HEK293 (cell line): ENCODE measurements around the gene YEATS4.

ENCODE experiments used
- CTCF ChIA-PET: fragments of 350-600 bp; formaldehyde crosslinking; extraction: SDS; loops from one replicate; lab custom pipeline; 2021; ENCODE audit warnings: antibody characterized with exemption; lab: Yijun Ruan, JAX
- POLR2A ChIA-PET: fragments of 300-600 bp; formaldehyde crosslinking; extraction: SDS; loops from one replicate; lab custom pipeline; 2020; ENCODE audit warnings: antibody characterized with exemption, inconsistent platforms; lab: Yijun Ruan, JAX
- H3K27ac ChIP-seq: fragments of 200-500 bp; sonication (Bioruptor generic); 2 replicates; pipeline ENCODE4 v1.5.1; 2014; ENCODE audit warnings: low read depth, low read length, control low read depth, inconsistent platforms; ENCODE audit errors: extremely low read depth
- H3K36me3 ChIP-seq, 2 experiments: fragments of 200-500 bp in 1 of 2; sonication (Bioruptor generic) in 1 of 2; 1 replicate in 1 of 2; 2 replicates in 1 of 2; pipeline ENCODE4 v1.5.1; 2014 to 2017; ENCODE audit warnings: inconsistent platforms in 2 of 2, low read length in 2 of 2; ENCODE audit not compliant: control insufficient read depth in 2 of 2, insufficient read depth in 1 of 2
- H3K4me1 ChIP-seq: fragments of 200-500 bp; sonication (Bioruptor generic); 2 replicates; pipeline ENCODE4 v1.5.1; 2014; ENCODE audit warnings: mild to moderate bottlenecking, low read length, inconsistent platforms; ENCODE audit not compliant: control insufficient read depth, insufficient read depth
- H3K4me3 ChIP-seq: 2 replicates; pipeline ENCODE4 v1.5.1; 2011; ENCODE audit warnings: low read depth, mild to moderate bottlenecking, control low read depth, low read length, moderate library complexity
- H3K9me3 ChIP-seq: fragments of 200-500 bp; sonication (Bioruptor generic); 2 replicates; pipeline ENCODE4 v1.5.1; 2014; ENCODE audit warnings: low read depth, low read length, inconsistent platforms; ENCODE audit not compliant: control insufficient read depth, insufficient read depth
- ATF2 ChIP-seq: fragments of 450-650 bp; formaldehyde crosslinking; IDR thresholded peaks from 2 replicates; pipeline ENCODE4 v1.5.1; 2016; ENCODE audit warnings: missing biosample characterization, missing genetic modification characterization, low read depth
- BCL11A ChIP-seq: fragments of 450-650 bp; formaldehyde crosslinking; IDR thresholded peaks from 2 replicates; pipeline ENCODE4 v1.5.1; 2016; ENCODE audit warnings: low read depth, missing biosample characterization, missing genetic modification characterization
- HOXD13 ChIP-seq: sonication (generic); formaldehyde crosslinking; IDR thresholded peaks from 2 replicates; pipeline ENCODE4 v1.8.0; 2022; ENCODE audit warnings: missing genetic modification reagents, borderline replicate concordance
- PRDM1 ChIP-seq: fragments of 450-650 bp; formaldehyde crosslinking; IDR thresholded peaks from 2 replicates; pipeline ENCODE4; 2016; ENCODE audit warnings: missing biosample characterization, missing genetic modification characterization
- PRDM2 ChIP-seq: fragments of 450-650 bp; formaldehyde crosslinking; IDR thresholded peaks from 2 replicates; pipeline ENCODE4 v1.5.1; 2016; ENCODE audit warnings: missing biosample characterization, missing genetic modification characterization, borderline replicate concordance
- ZBTB1 ChIP-seq: fragments of 450-650 bp; formaldehyde crosslinking; IDR thresholded peaks from 2 replicates; pipeline ENCODE4 v1.5.1; 2016; ENCODE audit warnings: missing biosample characterization, missing genetic modification characterization
- ZBTB6 ChIP-seq: fragments of 450-650 bp; formaldehyde crosslinking; IDR thresholded peaks from 2 replicates; pipeline ENCODE4 v1.5.1; 2017; ENCODE audit warnings: missing biosample characterization, missing genetic modification characterization
- ZFHX2 ChIP-seq: fragments of 450-650 bp; formaldehyde crosslinking; conservative IDR thresholded peaks from 2 replicates; pipeline ENCODE4 v1.5.1; 2016; ENCODE audit warnings: missing biosample characterization, missing genetic modification characterization
- ZNF175 ChIP-seq: fragments of 450-650 bp; formaldehyde crosslinking; IDR thresholded peaks from 2 replicates; pipeline ENCODE4 v1.5.1; 2016; ENCODE audit warnings: missing biosample characterization, missing genetic modification characterization
- ZNF214 ChIP-seq: fragments of 450-650 bp; formaldehyde crosslinking; IDR thresholded peaks from 2 replicates; pipeline ENCODE4 v1.5.1; 2017; ENCODE audit warnings: missing biosample characterization, mild to moderate bottlenecking, missing genetic modification characterization, borderline replicate concordance
- ZNF239 ChIP-seq: fragments of 450-650 bp; formaldehyde crosslinking; IDR thresholded peaks from 2 replicates; pipeline ENCODE4 v1.5.1; 2016; ENCODE audit warnings: missing biosample characterization, missing genetic modification characterization
- ZNF341 ChIP-seq: fragments of 450-650 bp; formaldehyde crosslinking; IDR thresholded peaks from 2 replicates; pipeline ENCODE4; 2016; ENCODE audit warnings: low read depth, missing biosample characterization, missing genetic modification characterization
- ZNF350 ChIP-seq: fragments of 450-650 bp; formaldehyde crosslinking; IDR thresholded peaks from 2 replicates; pipeline ENCODE4 v1.5.0; 2017; ENCODE audit warnings: missing biosample characterization, mild to moderate bottlenecking, missing genetic modification characterization
- ZNF571 ChIP-seq: fragments of 450-650 bp; formaldehyde crosslinking; IDR thresholded peaks from 2 replicates; pipeline ENCODE4 v1.5.0; 2017; ENCODE audit warnings: missing biosample characterization, missing genetic modification characterization
- ZNF664 ChIP-seq: fragments of 450-650 bp; formaldehyde crosslinking; IDR thresholded peaks from 2 replicates; pipeline ENCODE4 v1.5.1; 2016; ENCODE audit warnings: missing biosample characterization, missing genetic modification characterization
- ZNF677 ChIP-seq: fragments of 450-650 bp; IDR thresholded peaks from 2 replicates; pipeline ENCODE4 v1.5.0; 2018; ENCODE audit warnings: missing biosample characterization, mild to moderate bottlenecking, missing genetic modification characterization, moderate library complexity

The YEATS4 gene

GRCh38 chr12:69342421-69342820 lies 17.1 kb upstream of the YEATS4 start (continued):
- TF ChIP-seq ZNF664 (no peak), ZNF677 (tag by site-specific recombination) (no peak)
- TF ChIP-seq, all 188 proteins: peak for 0

GRCh38 chr12:69343357-69343756 lies 16.2 kb upstream of the YEATS4 start:
- Histone ChIP-seq H3K9me3 (no peaks in the 10 kb centered on the region), H3K27ac (no peak overlapping the region)
- POLR2A ChIA-PET = no interaction called here
- TF ChIP-seq ZNF214 (tag by site-specific recombination) (no peak), ZNF341 (no peak), PRDM2 (no peak), ZBTB6 (no peak), ZNF571 (tag by site-specific recombination) (no peak), BCL11A (tag by site-specific recombination) (no peak), ZNF175 (tag by site-specific recombination) (no peak), ZBTB1 (tag by site-specific recombination) (no peak), ZFHX2 (tag by site-specific recombination) (no peak), ATF2 (tag by site-specific recombination) (no peak), HOXD13 (CRISPR knock-in tag) (no peak), ZNF239 (tag by site-specific recombination) (no peak)
- TF ChIP-seq, all 188 proteins: peak for 0
- Histone ChIP-seq H3K36me3 (no peaks in the 10 kb centered on the region), H3K4me3 (no peak overlapping the region), H3K4me1 (no peaks in the 10 kb centered on the region)
- CTCF ChIA-PET = interaction anchor here (0.6 to 1.0 kb wide), 2 partner anchors 130 to 228 kb away, joined by 3 to 4 read pairs; no protein-coding TSS in a partner anchor

- POLR2A ChIA-PET = no interaction called here
- CTCF ChIA-PET = interaction anchor here (0.6 to 1.0 kb wide), 2 partner anchors 129 to 227 kb away, joined by 3 to 4 read pairs; no protein-coding TSS in a partner anchor
Measured at GRCh38 chr12:69343885-69344612, 15.5 kb upstream of the YEATS4 start.

More at GRCh38 chr12:69343885-69344612, 15.5 kb upstream of the YEATS4 start:
- TF ChIP-seq PRDM1 (tag by site-specific recombination) = 0 out of 2 replicates have a peak, but pooled peaks have one; percentile 12
- TF ChIP-seq ZNF350 (tag by site-specific recombination) = no peak
- no peaks in the 10 kb centered on the region for H3K9me3 ChIP-seq
- H3K27ac ChIP-seq = no peak overlapping the region
- no peaks in the 10 kb centered on the region for H3K4me1 ChIP-seq
- no peak overlapping the region for H3K4me3 ChIP-seq
- no peaks in the 10 kb centered on the region for H3K36me3 ChIP-seq
